ENCODE data around the gene TRAF1.

GRCh38 chr9:120936011-120936763 is 9.6 kb upstream of the TRAF1 start:
- no peak for TF ChIP-seq EP300 (IDR thresholded peaks at IDR 0.05)
- peak; percentile 83 to 97 for TF ChIP-seq CTCF (IDR thresholded peaks at IDR 0.05)
- no peak for TF ChIP-seq POLR2A (IDR thresholded peaks at IDR 0.05)
- peak in 2 of 3 donors; percentile 76 to 78 for TF ChIP-seq POLR2AphosphoS5 (IDR thresholded peaks at IDR 0.05)

Data from suprapubic skin (tissue), 4 donors.